DMS 273 (cell line): ENCODE results near the gene PLPP4.
A peak's percentile ranks its signal among the peaks of the same experiment; 100 is the strongest.

Source experiments
- DNase-seq: peaks from one replicate; lab custom pipeline; 2025; ENCODE audit not compliant: unreplicated experiment; lab: John Stamatoyannopoulos, UW

PLPP4 gene

GRCh38 chr10:120456143-120456625 lies 843 bp upstream of the PLPP4 start:
- DNase-seq, result peak; percentile 67

- DNase-seq, result no peak
Observed at GRCh38 chr10:120457431-120458172, 575 bp downstream of the PLPP4 start.

DNA sequence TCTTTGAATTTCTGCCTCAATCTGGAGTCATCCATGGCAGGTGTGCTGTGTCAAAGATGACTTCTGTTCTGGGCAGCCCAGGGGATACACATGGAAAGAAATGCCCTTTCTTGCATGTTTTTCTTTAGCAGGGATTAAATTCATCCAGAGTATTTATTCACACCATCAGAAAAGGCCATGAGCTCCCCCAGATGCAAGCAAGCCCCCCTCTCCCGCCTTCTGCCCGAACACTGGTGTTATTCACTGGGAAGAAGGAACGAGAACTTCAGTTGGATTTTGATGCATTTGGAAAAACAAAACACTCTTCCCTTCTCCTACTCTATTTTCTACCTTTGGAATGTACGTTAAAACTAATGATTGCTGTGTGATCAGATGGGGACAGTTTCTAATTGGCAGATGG lies 1.4 kb downstream of the PLPP4 start:
- no peak for DNase-seq

DNA sequence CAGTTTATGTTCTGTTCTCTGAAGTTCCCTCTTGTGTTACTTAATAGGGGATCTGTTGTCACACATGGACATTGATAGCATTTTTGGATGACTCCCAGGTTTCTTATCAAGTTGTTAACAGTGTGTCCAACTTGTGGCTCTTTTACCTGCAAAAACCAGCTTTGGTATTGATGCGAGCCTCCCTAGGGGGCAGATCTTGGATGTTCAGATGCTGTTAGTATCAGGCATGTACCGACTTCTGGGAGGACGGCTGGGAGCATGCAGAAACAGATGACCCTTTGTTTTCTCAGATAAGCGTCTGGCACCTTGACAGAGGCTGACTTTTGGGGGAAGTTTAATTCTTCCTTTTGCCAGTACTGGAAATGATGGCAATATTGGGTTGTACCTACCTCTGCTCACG lies 2.2 kb downstream of the PLPP4 start:
- DNase-seq, result peak; percentile 31

- DNase-seq, result no peak
Observed at GRCh38 chr10:120460186-120460585, 3.2 kb downstream of the PLPP4 start.

DNA sequence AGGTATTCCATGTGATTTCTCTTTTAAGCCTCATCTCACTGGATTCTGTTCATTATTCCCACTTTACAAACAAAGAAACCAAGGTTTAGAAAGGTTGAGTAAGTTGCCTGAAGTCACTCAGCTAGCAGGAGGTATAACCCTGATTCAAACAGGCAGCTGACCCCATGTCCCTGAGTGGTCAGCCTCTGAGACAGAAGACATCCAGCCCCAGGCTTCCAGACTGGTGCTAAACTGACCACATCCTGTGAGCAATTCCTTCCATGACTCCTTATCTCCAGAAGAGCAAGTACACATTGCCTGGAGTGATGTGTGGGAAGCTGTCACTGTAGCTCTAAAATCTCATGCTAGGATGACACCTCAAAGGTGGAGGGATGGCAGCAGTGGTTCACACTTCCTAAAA lies 3.7 kb downstream of the PLPP4 start:
- no peak for DNase-seq

GRCh38 chr10:120462018-120462682 lies 5.1 kb downstream of the PLPP4 start:
- DNase-seq, result no peak

GRCh38 chr10:120465138-120465537 lies 8.1 kb downstream of the PLPP4 start:
- no peak for DNase-seq

GRCh38 chr10:120466006-120466405 lies 9.0 kb downstream of the PLPP4 start:
- no peak for DNase-seq

GRCh38 chr10:120473593-120473992 lies 16.6 kb downstream of the PLPP4 start:
- no peak for DNase-seq

DNA sequence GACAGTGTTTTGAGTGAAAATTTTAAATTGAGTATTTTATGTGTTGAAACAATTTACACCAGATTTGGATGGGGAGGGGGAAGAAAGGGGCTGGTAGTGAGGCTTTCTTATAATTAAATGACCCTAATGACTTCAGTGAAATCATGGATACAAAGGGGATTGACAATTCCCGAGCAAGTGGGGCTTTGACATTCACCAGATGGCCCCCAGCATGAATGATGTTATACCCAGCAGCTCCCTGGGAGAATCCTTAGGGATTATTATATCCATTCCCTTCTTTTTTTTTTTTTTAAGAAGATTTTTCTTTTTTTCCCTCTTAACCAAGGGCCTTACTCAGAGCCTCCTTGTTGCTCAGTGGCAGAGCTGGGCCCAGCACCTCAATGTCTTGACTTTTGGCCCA lies 17.9 kb downstream of the PLPP4 start:
- DNase-seq, result no peak

DNA sequence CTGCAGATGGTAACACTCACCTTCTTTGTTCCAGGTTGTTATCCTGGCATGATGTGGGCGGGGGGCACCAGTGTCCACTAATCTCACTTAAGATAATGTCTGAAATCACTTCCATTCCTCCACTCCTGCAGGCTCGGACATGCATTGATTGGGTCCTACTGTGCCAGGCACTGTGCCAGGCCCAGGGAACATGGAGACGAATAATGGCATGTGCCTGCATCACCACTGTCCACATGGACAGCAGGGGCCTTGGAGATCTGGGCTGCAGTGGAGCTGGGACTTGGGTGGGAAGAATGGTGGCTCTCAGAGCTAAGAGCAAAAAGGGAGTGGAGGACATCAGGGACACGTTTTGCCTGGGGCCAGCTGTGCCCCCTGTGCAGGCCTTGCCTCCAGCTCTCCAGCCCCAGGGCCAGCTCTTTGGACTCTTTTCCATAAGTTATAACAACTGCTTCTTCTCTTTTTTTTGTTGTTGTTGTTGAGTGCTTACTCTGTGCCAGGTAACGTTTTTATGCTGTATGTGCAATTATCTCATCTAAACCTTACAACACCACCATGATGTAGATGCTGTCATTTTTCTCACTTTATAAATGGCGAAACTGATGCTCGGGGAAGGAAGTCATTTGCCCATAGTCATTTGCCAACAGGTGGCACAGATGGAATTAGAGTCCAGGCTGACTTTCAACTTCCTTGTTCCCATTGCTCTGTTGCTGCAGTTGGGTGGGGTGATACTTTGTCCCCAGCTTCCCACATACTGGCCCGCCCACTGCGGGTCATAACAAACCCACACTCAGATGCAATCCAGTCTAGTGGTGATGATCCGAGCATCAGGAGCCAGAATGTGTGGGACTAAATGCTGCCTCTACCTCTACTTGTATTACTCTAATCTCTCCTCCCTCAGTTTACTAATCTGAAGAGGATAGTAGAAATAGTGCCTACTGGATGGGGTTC lies 19.1 kb downstream of the PLPP4 start:
- no peak for DNase-seq

DNA sequence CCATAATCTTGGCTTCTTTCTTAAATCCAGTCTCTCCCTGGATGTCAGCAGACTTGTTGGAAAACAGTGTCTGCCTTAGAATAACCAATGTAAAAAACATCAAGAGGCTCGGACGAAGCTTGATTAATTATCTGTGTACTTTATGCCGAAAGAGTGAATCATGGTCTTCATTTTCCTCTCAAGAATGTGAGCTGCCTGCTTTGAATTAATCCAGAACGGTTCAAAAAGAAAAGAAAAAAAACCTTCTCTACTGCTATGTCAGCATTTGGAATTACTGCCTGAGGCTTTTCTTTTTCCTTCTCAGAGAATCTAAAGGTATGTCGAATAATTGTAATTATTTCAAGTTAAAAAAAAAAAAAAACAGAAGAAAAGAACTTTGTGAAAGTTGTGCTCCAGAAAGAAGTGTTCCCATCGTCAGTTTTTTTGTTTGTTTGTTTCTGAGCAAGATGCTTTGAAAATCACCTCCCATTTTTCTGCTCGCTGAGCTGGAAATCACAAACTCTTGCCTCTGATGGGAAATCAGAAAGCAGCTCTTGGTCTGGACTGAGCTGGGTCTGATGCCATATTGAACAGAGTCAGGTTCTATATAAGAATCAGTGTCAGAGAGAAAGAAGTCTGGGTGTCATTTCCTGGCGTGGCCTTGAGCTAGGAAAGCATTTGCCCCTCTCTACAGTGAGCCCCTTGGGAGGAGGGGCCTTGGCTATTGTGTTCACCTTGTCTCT lies 20.2 kb downstream of the PLPP4 start:
- no peak for DNase-seq

DNA sequence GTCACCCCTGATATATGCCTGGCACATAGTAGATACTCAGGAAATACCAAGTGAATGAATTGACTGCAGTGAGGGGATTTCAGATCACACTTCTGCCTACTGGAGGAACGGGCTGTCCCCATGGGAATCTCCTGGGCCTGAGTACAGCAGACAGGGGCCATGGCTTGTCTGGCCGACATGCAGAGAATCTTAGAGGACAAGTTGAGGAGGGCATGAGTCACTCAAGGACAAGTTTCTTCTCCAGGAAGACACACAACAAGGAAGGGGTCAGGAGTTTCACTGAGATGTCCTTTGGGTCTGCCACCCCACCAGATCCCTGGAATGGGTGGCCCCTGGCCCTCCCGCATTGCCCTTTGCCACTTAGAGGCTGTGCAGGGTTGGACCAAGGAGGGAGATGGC lies 20.7 kb downstream of the PLPP4 start:
- DNase-seq, result no peak

DNA sequence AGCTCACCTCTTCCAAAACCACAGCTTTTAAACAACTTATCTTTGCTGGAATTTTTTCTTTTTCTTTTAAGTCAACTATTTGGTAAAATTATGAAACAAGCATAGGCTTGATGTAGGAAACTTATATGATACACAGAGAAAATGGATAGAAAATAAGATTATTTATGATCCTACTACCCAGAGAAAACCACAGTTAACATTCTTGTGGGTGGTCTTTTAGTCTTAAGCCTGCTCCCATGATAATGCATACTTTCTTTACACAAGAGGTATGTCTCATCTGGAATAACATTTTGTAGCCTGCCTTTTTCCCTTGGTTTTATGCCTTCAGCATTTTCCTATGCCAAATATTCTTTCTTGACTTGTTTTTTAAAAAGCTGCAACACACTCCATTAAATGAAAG lies 21.4 kb downstream of the PLPP4 start:
- no peak for DNase-seq

GRCh38 chr10:120479506-120479905 lies 22.5 kb downstream of the PLPP4 start:
- DNase-seq, result no peak

- peak; percentile 32 for DNase-seq
Observed at GRCh38 chr10:120480065-120480600, 23.1 kb downstream of the PLPP4 start.

GRCh38 chr10:120480848-120481247 lies 23.8 kb downstream of the PLPP4 start:
- no peak for DNase-seq

- DNase-seq, result no peak
Observed at GRCh38 chr10:120483006-120483405, 26.0 kb downstream of the PLPP4 start.

DNA sequence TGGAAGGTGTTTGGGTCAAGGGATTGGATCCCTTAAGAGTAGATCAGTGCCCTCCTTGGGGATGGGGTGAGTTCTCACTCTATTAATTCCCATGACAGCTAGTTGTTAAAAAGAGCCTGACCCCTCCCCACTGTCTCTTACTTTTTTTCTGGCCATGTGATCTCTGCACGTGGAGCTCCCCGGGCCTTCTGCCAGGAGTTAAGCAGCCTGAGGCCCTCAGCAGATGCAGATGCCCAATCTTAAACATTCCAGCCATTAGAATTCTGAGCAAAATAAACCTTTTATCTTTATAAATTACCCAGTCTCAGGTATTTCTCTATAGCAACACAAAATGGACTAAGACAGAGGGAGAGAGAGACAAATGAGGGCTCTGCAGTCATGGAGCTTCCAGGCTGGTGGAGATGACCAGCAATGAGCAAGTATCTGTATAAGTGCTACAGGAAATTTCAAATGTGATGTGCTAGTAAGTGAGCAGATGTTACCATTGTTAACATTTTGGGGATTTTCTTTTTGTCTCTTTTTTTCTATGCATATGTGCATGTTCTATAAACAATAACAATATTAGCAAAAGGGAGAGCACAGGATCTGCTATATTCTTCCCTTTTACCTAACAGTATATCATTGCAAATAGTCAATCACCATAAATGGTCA lies 26.7 kb downstream of the PLPP4 start:
- peak; percentile 7 for DNase-seq
